Osteoblast (primary cell): ENCODE results near the gene SYNE1. TPM values are rescaled to one million over a fixed set of nuclear protein-coding genes. Genes with fewer than 3 reads are reported as not detected.

Experiments
- DNase-seq: peaks from one replicate; pipeline ENCODE4 v3.0.0; 2011; ENCODE audit warnings: low spot score, mixed read lengths; ENCODE audit not compliant: insufficient read length; ENCODE audit errors: missing footprints
- H2AFZ ChIP-seq: 2 replicates; pipeline ENCODE4 v1.6.0; 2011; ENCODE audit warnings: mild to moderate bottlenecking, low read length
- H3K27ac ChIP-seq: 2 replicates; pipeline ENCODE4 v1.5.1; 2011; ENCODE audit warnings: mild to moderate bottlenecking, low read depth, low read length, moderate library complexity
- H3K27me3 ChIP-seq: 2 replicates; pipeline ENCODE4 v1.6.0; 2012; ENCODE audit warnings: mild to moderate bottlenecking, control low read depth, inconsistent platforms, low read length, moderate library complexity; ENCODE audit not compliant: insufficient read depth
- H3K36me3 ChIP-seq: 2 replicates; pipeline ENCODE4 v1.5.1; 2011; ENCODE audit warnings: mild to moderate bottlenecking, low read length, control low read depth, moderate library complexity; ENCODE audit not compliant: insufficient read depth
- H3K4me1 ChIP-seq: 2 replicates; pipeline ENCODE4 v1.5.1; 2011; ENCODE audit warnings: mild to moderate bottlenecking, low read length, control low read depth, moderate library complexity; ENCODE audit not compliant: insufficient read depth
- H3K4me2 ChIP-seq: 2 replicates; pipeline ENCODE4 v1.6.0; 2011; ENCODE audit warnings: mild to moderate bottlenecking, low read length; ENCODE audit not compliant: insufficient read depth
- H3K4me3 ChIP-seq: fragments of 200-600 bp; sonication (generic); 3 replicates; pipeline ENCODE4 v1.5.1; 2012; ENCODE audit warnings: mild to moderate bottlenecking, low read length, inconsistent platforms; ENCODE audit not compliant: insufficient read depth
- H3K79me2 ChIP-seq: 2 replicates; pipeline ENCODE4 v1.6.0; 2012; ENCODE audit warnings: mild to moderate bottlenecking, low read length, control low read depth, inconsistent platforms; ENCODE audit not compliant: insufficient read depth
- H3K9me3 ChIP-seq: 2 replicates; pipeline ENCODE4 v1.5.1; 2011; ENCODE audit warnings: low read depth, low read length, control low read depth
- H4K20me1 ChIP-seq: 2 replicates; pipeline ENCODE4 v1.6.0; 2012; ENCODE audit warnings: mild to moderate bottlenecking, low read length, control low read depth; ENCODE audit not compliant: insufficient read depth
- total RNA-seq: library from RNA; depleted of rRNA; stranded (reverse); fragments of >200 nt; gene quantifications from 2 replicates; pipeline ENCODE4 v1.2.3, GENCODE V29; 2012
- TF ChIP-seq, protein P1 (sequence below): IDR thresholded peaks from 2 replicates; pipeline ENCODE4 v1.5.1; 2011; ENCODE audit warnings: mild to moderate bottlenecking, low read depth, low read length, moderate library complexity; ENCODE audit errors: extremely low read depth

The SYNE1 gene
- total RNA-seq, 1 donor, result 240 TPM

DNA sequence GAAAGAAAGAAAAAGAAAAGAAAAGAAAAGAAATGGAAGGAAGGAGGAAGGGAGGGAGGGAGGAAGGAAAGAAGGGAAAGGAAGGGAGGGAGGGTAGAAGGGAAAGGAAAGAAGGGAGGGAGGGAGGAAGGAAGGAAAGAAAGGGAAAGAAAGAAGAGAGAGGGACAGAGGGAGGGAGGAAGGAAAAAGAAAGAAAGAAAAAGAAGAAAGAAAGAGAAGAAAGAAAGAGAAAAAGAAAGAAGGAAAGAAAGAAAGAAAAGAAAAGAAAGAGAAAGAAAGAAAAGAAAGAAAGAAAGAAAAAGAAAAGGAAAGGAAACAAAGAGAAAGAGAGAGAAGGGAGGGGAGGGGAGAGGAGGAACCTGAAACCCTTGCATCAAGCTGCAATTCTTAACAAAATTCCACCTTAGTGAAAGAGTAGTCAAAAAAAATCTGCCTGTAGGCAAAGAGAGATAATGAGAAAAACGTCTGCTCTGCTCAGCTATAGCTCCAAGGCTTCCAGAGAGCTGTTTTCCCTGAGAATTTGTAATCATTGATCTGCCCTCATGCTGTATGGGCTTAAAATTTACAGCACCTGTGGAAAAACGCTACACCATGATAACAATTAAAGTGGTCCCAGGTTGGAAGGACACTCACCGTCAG is 43.8 kb upstream of the SYNE1 start:
- TF ChIP-seq, protein P1, sequence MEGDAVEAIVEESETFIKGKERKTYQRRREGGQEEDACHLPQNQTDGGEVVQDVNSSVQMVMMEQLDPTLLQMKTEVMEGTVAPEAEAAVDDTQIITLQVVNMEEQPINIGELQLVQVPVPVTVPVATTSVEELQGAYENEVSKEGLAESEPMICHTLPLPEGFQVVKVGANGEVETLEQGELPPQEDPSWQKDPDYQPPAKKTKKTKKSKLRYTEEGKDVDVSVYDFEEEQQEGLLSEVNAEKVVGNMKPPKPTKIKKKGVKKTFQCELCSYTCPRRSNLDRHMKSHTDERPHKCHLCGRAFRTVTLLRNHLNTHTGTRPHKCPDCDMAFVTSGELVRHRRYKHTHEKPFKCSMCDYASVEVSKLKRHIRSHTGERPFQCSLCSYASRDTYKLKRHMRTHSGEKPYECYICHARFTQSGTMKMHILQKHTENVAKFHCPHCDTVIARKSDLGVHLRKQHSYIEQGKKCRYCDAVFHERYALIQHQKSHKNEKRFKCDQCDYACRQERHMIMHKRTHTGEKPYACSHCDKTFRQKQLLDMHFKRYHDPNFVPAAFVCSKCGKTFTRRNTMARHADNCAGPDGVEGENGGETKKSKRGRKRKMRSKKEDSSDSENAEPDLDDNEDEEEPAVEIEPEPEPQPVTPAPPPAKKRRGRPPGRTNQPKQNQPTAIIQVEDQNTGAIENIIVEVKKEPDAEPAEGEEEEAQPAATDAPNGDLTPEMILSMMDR, result no peak
- DNase-seq, result no peak
- Histone ChIP-seq H3K4me3 (no peak overlapping the region), H4K20me1 (no peaks in the 10 kb centered on the region), H3K27me3 (no peaks in the 10 kb centered on the region), H3K4me2 (no peak overlapping the region), H3K27ac (no peak overlapping the region), H3K9me3 (no peaks in the 10 kb centered on the region), H3K36me3 (no peaks in the 10 kb centered on the region), H3K79me2 (no peaks in the 10 kb centered on the region), H2AFZ (peak overlapping the region; percentile 66), H3K4me1 (no peaks in the 10 kb centered on the region)

DNA sequence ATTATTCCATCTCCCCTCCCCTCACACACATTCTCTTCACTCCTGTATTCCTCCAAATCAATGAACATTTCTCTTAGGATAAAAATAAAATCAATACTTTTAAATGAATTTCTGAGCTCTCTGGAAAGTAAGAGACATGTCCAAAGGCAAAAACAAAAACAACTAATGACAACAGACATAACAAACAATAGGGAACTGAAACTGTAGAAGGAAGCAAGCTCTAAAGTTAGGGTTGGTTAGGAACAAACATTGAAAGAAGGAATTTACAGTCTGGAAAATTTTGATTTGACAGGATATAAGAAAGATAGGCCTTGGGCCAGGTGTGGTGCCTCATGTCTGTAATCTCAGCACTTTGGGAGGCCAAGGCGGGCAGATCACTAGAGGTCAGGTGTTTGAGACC is 43.0 kb upstream of the SYNE1 start:
- no peak overlapping the region for H2AFZ ChIP-seq
- no peaks in the 10 kb centered on the region for H3K79me2 ChIP-seq
- no peak overlapping the region for H3K4me2 ChIP-seq
- no peaks in the 10 kb centered on the region for H4K20me1 ChIP-seq
- TF ChIP-seq, protein P1, result no peak
- H3K9me3 ChIP-seq, result no peaks in the 10 kb centered on the region
- no peak overlapping the region for H3K27ac ChIP-seq
- DNase-seq, result no peak
- no peaks in the 10 kb centered on the region for H3K36me3 ChIP-seq
- no peaks in the 10 kb centered on the region for H3K27me3 ChIP-seq
- no peaks in the 10 kb centered on the region for H3K4me1 ChIP-seq
- no peak overlapping the region for H3K4me3 ChIP-seq

DNA sequence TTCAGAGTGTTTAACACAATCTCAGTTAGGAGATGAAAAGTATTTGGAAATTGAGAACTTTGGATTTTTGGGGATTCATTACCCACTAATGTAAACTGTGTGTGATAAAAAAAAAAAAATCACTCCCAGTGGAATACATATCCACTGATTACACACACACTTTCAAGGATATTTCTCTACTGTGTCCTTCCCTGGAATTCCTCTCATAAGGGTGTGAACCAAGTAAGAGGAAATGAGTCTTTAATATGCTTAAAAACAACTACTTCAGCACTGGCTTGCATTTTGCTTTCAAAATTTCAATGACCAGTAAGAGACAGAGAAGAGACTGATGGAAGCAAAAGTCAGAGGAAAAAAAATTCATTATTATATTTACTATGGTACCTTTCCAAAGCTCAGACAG is 36.1 kb upstream of the SYNE1 start:
- DNase-seq, result no peak
- Histone ChIP-seq H3K36me3 (no peaks in the 10 kb centered on the region), H3K4me3 (no peak overlapping the region), H3K27me3 (no peaks in the 10 kb centered on the region), H3K79me2 (no peaks in the 10 kb centered on the region), H3K27ac (no peak overlapping the region), H3K9me3 (no peaks in the 10 kb centered on the region), H3K4me2 (no peak overlapping the region), H2AFZ (no peak overlapping the region), H4K20me1 (no peaks in the 10 kb centered on the region), H3K4me1 (peaks cover 16% of the 10 kb centered on the region)
- TF ChIP-seq, protein P1, result no peak

DNA sequence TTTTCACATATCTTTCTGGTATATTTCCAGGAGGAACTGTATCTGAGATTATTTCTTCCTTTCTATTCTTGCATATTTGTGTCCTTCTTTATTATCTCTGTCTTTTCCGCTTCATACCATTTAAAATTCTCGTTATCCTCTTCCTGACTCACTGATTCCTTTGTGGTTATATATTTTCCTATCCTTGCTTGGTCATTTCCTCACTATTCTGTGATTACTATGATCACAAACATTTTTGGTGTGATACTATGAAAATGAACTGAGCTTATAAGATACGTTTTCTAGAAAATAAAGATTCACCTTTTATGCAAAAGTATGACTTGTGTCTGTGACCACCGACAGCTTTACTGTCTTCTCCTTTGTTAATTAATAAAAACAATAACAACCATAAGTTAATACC is 34.0 kb upstream of the SYNE1 start:
- Histone ChIP-seq H3K27ac (no peak overlapping the region), H3K79me2 (no peaks in the 10 kb centered on the region), H2AFZ (no peak overlapping the region), H3K4me1 (peaks cover 16% of the 10 kb centered on the region), H4K20me1 (no peaks in the 10 kb centered on the region), H3K9me3 (no peaks in the 10 kb centered on the region), H3K4me3 (no peak overlapping the region), H3K36me3 (no peaks in the 10 kb centered on the region), H3K4me2 (peak overlapping the region; percentile 45), H3K27me3 (no peaks in the 10 kb centered on the region)
- no peak for DNase-seq
- TF ChIP-seq, protein P1, result no peak
